Stimulated activated CD8-positive, alpha-beta memory T cell treated with anti-CD3 and anti-CD28 coated beads, Interleukin-15, amount 100 ng/mL, for 24 hours (primary cell): ENCODE results near the gene SPESP1.

Source experiments
- DNase-seq: peaks from one replicate; pipeline ENCODE4 v3.0.0-alpha.2; 2020; ENCODE audit warnings: low read depth

Gene SPESP1

DNA sequence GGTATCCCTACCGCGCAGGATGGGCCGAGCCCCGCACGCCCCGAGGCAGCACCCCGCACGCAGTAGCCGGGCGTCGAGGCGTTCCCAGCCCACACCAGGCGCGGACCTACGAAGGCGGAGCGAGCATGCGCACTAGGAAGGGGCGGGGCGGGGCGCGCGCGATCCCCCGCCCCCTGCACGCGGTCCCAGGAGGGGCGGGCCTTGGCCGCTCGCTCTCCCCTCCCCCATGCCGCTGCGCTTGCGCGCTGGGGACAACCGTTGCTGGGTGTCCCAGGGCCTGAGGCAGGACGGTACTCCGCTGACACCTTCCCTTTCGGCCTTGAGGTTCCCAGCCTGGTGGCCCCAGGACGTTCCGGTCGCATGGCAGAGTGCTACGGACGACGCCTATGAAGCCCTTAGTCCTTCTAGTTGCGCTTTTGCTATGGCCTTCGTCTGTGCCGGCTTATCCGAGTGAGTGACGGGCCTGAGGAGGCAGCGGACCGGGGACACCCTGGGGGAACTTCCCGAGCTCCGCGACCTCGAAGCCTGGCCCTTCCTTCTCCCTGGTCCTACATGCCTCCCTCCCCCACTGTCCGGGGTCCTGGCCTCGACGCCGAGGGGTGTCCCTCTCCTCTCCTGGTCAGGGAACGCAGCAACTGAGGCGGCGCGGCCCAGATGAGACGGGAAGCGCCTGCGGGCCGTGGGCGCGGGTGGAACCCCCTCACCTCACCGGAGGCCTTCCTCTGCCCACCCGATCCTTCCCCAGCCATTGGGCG lies at the start of gene SPESP1:
Gene SPESP1, plus strand, starts transcription at position 258 of the 755 bp plus-strand sequence. Its CDS starts 129 bp downstream, at position 387.
- DNase-seq = peak; percentile 8

GRCh38 chr15:68885070-68885469 lies 45.3 kb upstream of the SPESP1 start:
- no peak for DNase-seq

- no peak for DNase-seq
Observed at GRCh38 chr15:68887120-68887519, 43.2 kb upstream of the SPESP1 start.

GRCh38 chr15:68887819-68888218 lies 42.5 kb upstream of the SPESP1 start:
- no peak for DNase-seq

- DNase-seq = no peak
Observed at GRCh38 chr15:68888419-68888818, 41.9 kb upstream of the SPESP1 start.

GRCh38 chr15:68894208-68894607 lies 36.1 kb upstream of the SPESP1 start:
- no peak for DNase-seq

DNA sequence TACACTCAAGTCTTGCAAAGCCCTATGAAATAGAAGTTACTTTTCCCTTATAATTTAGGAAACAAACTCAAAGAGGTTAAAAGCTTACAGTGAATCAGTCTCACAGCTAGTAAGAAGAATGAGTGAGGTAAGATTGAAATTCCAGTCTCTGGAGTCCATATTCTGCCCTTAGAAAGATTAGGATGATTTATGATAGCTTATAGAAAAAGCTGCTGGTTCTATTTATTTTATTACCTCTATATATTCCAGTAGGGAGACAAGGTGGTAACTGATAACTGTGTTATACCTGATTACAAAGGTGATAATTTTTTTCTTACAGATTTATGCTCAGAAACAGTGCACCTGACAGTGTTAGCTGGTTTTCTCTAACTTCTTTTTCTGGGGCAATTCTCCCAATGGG lies 34.1 kb upstream of the SPESP1 start:
- DNase-seq = no peak

DNA sequence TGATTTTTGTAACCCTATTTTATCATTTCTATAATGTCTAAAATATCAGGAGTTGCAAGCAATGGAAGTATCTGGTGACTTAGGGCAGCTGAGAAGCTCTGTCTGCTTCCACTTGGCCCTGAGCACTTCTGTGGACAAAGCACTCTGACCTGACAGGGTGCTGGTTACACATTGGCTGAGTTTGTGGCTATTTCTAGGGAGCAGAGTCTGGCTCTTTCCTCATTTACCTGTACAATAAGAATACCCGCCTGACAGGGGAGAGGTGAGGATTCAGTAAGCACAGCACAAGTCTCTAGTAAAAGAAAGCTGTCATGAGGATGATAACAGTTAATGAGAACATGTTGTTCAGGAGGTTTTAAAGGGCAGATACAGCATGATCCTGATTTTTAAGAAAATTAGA lies 33.3 kb upstream of the SPESP1 start:
- no peak for DNase-seq

- no peak for DNase-seq
Observed at GRCh38 chr15:68900027-68900426, 30.3 kb upstream of the SPESP1 start.

DNA sequence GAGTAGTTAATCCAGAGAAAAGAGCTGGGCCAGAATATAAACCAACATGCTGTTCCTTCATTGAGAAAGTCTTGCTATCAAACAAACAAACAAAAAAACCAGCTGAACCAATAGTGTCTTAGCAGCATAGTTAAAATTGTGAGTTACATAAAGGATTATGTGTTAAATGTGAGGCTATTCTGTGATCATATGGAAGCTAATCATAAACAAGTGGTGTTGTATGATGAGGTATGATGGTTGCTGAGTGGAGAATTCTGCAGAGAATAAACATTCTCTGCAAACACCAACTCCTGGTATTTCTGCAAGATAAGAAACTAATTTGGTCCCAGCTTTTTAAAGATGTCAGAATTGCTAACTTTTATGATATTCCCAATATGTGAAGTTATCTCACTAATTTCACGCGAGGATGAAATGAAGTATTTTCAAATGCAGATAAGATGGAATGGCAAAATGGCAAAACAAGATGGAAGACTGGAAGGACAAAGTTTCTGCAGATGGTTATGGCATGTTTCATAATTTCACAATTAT lies 22.9 kb upstream of the SPESP1 start:
- DNase-seq = no peak

- no peak for DNase-seq
Observed at GRCh38 chr15:68909601-68910100, 20.7 kb upstream of the SPESP1 start.

DNA sequence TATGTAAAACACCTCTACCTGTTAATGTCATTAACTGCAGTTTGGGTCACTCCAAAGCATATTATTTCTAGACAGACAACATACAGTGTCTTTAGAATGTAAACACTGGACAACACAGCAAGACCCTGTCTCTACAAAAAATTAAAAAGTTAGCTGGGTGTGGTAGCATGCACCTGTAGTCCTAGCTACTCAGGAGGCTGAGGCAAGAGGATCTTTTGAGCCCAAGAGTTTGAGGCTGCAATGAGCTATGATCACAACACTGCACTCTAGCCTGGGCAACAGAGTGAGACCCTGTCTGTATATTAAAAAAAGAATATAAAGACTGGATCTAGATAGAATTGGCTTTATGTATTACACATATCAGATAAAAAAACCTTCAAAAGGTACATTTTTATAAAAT lies 20.0 kb upstream of the SPESP1 start:
- no peak for DNase-seq

DNA sequence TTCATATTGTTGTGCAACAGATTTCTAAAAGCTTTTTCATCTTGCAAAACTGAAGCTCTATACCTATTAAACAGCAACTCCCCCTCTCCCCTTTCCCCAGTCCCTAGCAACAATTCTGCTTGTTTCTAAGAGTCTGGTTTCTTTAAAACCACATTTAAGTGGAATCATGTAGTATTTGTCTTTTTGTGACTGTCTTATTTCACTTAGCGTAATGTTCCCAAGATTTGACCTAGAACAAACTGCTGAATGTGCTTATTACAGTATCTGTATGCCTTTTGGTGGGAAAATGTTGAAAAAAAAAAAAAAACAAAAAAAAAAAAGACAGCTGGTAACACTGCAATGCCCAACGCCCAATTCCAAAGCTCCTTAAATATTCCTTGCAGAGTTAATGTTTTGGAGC lies 19.5 kb upstream of the SPESP1 start:
- DNase-seq = no peak

- no peak for DNase-seq
Observed at GRCh38 chr15:68921926-68922325, 8.4 kb upstream of the SPESP1 start.

DNA sequence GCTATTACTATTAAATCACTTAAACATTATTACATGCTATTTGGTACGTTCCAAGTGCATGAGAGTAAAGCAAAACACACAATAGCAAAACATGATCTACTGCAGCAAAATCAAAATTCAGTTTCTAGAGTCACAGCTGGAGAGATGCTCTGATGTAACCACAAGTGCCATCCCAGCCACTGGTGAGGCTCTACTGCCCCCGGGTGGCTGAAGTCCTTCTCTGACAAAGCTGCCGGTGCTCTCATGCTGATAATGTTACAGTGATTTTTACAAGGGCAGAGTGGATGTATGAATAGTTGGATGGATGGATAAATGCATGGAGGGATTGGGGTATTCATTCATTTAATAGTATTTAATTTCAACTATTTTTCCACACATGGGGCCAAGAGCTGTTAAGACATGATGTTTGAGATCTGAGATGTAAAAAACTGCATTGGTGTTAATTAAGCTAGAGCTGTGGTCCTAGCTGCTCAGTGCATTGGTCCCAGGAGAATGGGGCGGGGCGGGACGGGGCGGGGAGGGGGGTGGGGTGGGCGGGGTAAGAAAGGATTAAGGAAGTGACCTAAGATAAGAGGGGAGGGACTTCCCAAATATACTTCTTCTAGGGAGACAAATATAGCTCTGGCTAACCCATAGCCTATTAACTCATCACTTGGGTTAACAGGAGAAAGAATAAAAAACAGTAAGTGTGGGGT lies 5.3 kb upstream of the SPESP1 start:
- DNase-seq = peak; percentile 26

GRCh38 chr15:68933001-68933400 lies 2.7 kb downstream of the SPESP1 start:
- no peak for DNase-seq

- no peak for DNase-seq
Observed at GRCh38 chr15:68934341-68934740, 4.0 kb downstream of the SPESP1 start.

- DNase-seq = no peak
Observed at GRCh38 chr15:68935400-68935937, 5.1 kb downstream of the SPESP1 start.

GRCh38 chr15:68939501-68939900 lies 9.2 kb downstream of the SPESP1 start:
- no peak for DNase-seq

GRCh38 chr15:68951813-68952212 lies 21.5 kb downstream of the SPESP1 start:
- DNase-seq = no peak

- no peak for DNase-seq
Observed at GRCh38 chr15:68957696-68958095, 27.4 kb downstream of the SPESP1 start.

- no peak for DNase-seq
Observed at GRCh38 chr15:68958597-68958996, 28.3 kb downstream of the SPESP1 start.

DNA sequence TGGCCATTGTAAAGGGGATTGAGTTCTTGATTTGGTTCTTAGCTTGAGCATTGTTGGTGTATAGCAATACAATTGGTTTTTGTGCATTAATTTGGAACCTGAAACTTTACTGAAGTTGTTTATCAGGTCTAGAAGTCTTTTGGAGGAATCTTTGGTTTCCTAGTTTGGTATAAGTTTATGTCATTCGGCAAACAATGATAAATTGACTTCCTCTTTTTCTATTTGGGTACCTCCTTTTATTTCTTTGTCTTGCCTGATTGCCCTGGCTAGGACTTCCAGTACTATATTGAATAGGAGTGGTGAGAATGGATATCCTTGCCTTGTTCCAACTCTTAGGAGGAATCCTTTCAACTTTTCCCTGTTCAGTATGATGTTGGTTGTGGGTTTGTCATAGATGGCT lies 32.1 kb downstream of the SPESP1 start:
- DNase-seq = no peak
